GM23338 (cell line): ENCODE results near the gene FAM81A.
A peak's percentile ranks its signal among the peaks of the same experiment; 100 is the strongest.

Experiments used
- CREB1 ChIP-seq: fragments of 250-450 bp; sonication (Bioruptor Pico); IDR thresholded peaks from 2 replicates; pipeline ENCODE4 v1.5.0; 2020; ENCODE audit warnings: low read depth, mild to moderate bottlenecking, moderate library complexity
- EZH2 ChIP-seq: fragments of 200-600 bp; sonication (generic); IDR thresholded peaks from one replicate; pipeline ENCODE4 v1.8.0; 2017; ENCODE audit warnings: antibody characterized with exemption, mild to moderate bottlenecking, low read depth; ENCODE audit not compliant: unreplicated experiment
- EZH2phosphoT487 ChIP-seq: fragments of 200-600 bp; sonication (generic); IDR thresholded peaks from one replicate; pipeline ENCODE4 v1.8.1; 2018; ENCODE audit warnings: antibody characterized with exemption; ENCODE audit not compliant: unreplicated experiment
- JUNB ChIP-seq: IDR thresholded peaks from one replicate; pipeline ENCODE4 v1.6.1; 2016; ENCODE audit warnings: antibody characterized with exemption; ENCODE audit not compliant: unreplicated experiment
- NANOG ChIP-seq: IDR thresholded peaks from 2 replicates; pipeline ENCODE4 v1.6.1; 2016; ENCODE audit warnings: antibody characterized with exemption, borderline replicate concordance
- POLR2AphosphoS5 ChIP-seq: IDR thresholded peaks from 2 replicates; pipeline ENCODE4 v1.6.1; 2016; ENCODE audit warnings: antibody characterized with exemption, low read depth
- STAT1 ChIP-seq: IDR thresholded peaks from one replicate; pipeline ENCODE4 v1.6.1; 2016; ENCODE audit warnings: antibody characterized with exemption; ENCODE audit not compliant: unreplicated experiment
- ZNF114 ChIP-seq: fragments of 250-450 bp; sonication (Bioruptor Pico); IDR thresholded peaks from 2 replicates; pipeline ENCODE4 v1.5.0; 2020; ENCODE audit warnings: mild to moderate bottlenecking, moderate library complexity
- ZNF331 ChIP-seq: fragments of 250-450 bp; sonication (Bioruptor Pico); IDR thresholded peaks from 2 replicates; pipeline ENCODE4 v1.5.0; 2020; ENCODE audit warnings: low read depth, mild to moderate bottlenecking, moderate library complexity
- TF ChIP-seq, protein P1 (sequence below), 2 experiments: fragments of 200-600 bp in 1 of 2; sonication (generic) in 1 of 2; conservative IDR thresholded peaks; 2 replicates each; pipeline versions ENCODE4 v1.5.1 to v1.6.1; 2016 to 2017; ENCODE audit warnings: antibody characterized with exemption in 2 of 2, low read depth in 2 of 2, mild to moderate bottlenecking in 2 of 2, moderate library complexity in 1 of 2
- TF ChIP-seq, protein P2 (sequence below): IDR thresholded peaks from one replicate; pipeline ENCODE4 v1.6.1; 2018; ENCODE audit warnings: antibody characterized with exemption; ENCODE audit not compliant: unreplicated experiment
- TF ChIP-seq, protein P3 (sequence below): IDR thresholded peaks from 2 replicates; pipeline ENCODE4 v1.6.1; 2016; ENCODE audit warnings: antibody characterized with exemption
- TF ChIP-seq, protein P4 (sequence below): fragments of 250-450 bp; sonication (Bioruptor Pico); IDR thresholded peaks from 2 replicates; pipeline ENCODE4 v1.5.0; 2020; ENCODE audit warnings: mild to moderate bottlenecking, moderate library complexity

DNA sequence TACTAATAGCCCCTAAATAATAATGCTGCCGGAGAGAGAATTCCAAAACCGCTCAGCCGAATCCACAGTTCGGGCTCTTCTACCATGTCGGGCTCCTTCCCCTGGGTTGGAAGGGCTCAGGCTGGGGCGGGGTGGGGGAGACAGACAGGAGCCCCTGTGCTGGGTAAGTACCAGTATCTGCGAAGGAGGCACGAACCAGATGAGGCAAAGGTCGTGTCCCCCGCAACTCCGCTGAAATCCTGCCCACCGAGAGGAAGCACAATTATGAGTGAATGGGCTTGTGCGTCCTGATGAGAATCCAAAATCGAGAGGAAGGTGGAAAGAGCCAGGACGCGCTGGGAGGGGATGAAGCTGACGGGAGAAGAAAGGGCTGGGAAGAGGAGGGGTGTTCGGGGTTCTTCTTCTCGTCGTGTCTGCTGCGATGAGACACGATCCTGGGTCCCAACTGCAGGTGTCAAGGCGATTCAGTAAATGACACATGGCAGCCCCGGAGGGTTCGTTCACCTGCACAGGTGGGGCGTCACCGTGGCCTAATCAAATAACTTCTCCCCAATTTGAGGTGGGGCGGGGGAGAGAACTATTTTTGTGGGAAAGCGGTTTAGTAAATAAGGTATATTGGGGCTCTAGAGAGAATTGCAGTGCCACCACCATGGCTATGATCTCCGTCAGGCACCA lies 707 bp upstream of the FAM81A start:
- TF ChIP-seq, protein P1, sequence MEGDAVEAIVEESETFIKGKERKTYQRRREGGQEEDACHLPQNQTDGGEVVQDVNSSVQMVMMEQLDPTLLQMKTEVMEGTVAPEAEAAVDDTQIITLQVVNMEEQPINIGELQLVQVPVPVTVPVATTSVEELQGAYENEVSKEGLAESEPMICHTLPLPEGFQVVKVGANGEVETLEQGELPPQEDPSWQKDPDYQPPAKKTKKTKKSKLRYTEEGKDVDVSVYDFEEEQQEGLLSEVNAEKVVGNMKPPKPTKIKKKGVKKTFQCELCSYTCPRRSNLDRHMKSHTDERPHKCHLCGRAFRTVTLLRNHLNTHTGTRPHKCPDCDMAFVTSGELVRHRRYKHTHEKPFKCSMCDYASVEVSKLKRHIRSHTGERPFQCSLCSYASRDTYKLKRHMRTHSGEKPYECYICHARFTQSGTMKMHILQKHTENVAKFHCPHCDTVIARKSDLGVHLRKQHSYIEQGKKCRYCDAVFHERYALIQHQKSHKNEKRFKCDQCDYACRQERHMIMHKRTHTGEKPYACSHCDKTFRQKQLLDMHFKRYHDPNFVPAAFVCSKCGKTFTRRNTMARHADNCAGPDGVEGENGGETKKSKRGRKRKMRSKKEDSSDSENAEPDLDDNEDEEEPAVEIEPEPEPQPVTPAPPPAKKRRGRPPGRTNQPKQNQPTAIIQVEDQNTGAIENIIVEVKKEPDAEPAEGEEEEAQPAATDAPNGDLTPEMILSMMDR (conservative IDR thresholded peaks at IDR 0.05; ENCODE audit: low read depth in 2 of 2): no peak
- TF ChIP-seq POLR2AphosphoS5: no peak
- TF ChIP-seq EZH2phosphoT487: no peak
- TF ChIP-seq ZNF114: no peak
- TF ChIP-seq EZH2: peak; percentile 45
- TF ChIP-seq, protein P2, sequence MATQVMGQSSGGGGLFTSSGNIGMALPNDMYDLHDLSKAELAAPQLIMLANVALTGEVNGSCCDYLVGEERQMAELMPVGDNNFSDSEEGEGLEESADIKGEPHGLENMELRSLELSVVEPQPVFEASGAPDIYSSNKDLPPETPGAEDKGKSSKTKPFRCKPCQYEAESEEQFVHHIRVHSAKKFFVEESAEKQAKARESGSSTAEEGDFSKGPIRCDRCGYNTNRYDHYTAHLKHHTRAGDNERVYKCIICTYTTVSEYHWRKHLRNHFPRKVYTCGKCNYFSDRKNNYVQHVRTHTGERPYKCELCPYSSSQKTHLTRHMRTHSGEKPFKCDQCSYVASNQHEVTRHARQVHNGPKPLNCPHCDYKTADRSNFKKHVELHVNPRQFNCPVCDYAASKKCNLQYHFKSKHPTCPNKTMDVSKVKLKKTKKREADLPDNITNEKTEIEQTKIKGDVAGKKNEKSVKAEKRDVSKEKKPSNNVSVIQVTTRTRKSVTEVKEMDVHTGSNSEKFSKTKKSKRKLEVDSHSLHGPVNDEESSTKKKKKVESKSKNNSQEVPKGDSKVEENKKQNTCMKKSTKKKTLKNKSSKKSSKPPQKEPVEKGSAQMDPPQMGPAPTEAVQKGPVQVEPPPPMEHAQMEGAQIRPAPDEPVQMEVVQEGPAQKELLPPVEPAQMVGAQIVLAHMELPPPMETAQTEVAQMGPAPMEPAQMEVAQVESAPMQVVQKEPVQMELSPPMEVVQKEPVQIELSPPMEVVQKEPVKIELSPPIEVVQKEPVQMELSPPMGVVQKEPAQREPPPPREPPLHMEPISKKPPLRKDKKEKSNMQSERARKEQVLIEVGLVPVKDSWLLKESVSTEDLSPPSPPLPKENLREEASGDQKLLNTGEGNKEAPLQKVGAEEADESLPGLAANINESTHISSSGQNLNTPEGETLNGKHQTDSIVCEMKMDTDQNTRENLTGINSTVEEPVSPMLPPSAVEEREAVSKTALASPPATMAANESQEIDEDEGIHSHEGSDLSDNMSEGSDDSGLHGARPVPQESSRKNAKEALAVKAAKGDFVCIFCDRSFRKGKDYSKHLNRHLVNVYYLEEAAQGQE: no peak
- no peak for TF ChIP-seq STAT1
- no peak for TF ChIP-seq CREB1 (CRISPR knock-in tag)
- TF ChIP-seq, protein P3, sequence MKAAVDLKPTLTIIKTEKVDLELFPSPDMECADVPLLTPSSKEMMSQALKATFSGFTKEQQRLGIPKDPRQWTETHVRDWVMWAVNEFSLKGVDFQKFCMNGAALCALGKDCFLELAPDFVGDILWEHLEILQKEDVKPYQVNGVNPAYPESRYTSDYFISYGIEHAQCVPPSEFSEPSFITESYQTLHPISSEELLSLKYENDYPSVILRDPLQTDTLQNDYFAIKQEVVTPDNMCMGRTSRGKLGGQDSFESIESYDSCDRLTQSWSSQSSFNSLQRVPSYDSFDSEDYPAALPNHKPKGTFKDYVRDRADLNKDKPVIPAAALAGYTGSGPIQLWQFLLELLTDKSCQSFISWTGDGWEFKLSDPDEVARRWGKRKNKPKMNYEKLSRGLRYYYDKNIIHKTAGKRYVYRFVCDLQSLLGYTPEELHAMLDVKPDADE: no peak
- no peak for TF ChIP-seq NANOG
- TF ChIP-seq JUNB: no peak
- TF ChIP-seq ZNF331 (CRISPR knock-in tag): no peak
- TF ChIP-seq, protein P4, sequence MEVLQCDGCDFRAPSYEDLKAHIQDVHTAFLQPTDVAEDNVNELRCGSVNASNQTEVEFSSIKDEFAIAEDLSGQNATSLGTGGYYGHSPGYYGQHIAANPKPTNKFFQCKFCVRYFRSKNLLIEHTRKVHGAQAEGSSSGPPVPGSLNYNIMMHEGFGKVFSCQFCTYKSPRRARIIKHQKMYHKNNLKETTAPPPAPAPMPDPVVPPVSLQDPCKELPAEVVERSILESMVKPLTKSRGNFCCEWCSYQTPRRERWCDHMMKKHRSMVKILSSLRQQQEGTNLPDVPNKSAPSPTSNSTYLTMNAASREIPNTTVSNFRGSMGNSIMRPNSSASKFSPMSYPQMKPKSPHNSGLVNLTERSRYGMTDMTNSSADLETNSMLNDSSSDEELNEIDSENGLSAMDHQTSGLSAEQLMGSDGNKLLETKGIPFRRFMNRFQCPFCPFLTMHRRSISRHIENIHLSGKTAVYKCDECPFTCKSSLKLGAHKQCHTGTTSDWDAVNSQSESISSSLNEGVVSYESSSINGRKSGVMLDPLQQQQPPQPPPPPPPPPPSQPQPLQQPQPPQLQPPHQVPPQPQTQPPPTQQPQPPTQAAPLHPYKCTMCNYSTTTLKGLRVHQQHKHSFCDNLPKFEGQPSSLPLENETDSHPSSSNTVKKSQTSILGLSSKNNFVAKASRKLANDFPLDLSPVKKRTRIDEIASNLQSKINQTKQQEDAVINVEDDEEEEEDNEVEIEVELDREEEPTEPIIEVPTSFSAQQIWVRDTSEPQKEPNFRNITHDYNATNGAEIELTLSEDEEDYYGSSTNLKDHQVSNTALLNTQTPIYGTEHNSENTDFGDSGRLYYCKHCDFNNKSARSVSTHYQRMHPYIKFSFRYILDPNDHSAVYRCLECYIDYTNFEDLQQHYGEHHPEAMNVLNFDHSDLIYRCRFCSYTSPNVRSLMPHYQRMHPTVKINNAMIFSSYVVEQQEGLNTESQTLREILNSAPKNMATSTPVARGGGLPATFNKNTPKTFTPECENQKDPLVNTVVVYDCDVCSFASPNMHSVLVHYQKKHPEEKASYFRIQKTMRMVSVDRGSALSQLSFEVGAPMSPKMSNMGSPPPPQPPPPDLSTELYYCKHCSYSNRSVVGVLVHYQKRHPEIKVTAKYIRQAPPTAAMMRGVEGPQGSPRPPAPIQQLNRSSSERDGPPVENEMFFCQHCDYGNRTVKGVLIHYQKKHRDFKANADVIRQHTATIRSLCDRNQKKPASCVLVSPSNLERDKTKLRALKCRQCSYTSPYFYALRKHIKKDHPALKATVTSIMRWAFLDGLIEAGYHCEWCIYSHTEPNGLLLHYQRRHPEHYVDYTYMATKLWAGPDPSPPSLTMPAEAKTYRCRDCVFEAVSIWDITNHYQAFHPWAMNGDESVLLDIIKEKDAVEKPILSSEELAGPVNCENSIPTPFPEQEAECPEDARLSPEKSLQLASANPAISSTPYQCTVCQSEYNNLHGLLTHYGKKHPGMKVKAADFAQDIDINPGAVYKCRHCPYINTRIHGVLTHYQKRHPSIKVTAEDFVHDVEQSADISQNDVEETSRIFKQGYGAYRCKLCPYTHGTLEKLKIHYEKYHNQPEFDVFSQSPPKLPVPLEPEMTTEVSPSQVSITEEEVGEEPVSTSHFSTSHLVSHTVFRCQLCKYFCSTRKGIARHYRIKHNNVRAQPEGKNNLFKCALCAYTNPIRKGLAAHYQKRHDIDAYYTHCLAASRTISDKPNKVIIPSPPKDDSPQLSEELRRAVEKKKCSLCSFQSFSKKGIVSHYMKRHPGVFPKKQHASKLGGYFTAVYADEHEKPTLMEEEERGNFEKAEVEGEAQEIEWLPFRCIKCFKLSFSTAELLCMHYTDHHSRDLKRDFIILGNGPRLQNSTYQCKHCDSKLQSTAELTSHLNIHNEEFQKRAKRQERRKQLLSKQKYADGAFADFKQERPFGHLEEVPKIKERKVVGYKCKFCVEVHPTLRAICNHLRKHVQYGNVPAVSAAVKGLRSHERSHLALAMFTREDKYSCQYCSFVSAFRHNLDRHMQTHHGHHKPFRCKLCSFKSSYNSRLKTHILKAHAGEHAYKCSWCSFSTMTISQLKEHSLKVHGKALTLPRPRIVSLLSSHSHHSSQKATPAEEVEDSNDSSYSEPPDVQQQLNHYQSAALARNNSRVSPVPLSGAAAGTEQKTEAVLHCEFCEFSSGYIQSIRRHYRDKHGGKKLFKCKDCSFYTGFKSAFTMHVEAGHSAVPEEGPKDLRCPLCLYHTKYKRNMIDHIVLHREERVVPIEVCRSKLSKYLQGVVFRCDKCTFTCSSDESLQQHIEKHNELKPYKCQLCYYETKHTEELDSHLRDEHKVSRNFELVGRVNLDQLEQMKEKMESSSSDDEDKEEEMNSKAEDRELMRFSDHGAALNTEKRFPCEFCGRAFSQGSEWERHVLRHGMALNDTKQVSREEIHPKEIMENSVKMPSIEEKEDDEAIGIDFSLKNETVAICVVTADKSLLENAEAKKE (CRISPR knock-in tag): no peak
